Measurements from ENCODE around the gene SPECC1.

DNA sequence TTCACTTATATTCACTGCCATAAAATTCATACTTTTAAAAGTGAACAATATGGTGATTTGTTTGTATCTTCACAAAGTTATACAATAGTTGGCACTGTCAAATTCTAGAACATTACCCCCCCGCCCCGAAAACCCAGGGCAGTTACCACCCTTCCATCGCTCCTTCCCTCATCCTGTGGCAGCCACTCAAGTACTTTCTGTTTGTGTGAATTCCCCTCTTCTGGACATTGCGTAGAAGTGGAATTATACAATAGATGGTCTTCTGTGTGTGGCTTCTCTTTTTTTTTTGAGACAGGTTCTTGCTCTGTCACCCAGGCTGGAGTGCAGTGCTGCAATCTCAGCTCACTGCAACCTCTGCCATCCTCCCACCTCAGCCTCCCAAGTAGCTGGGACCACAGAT, 58.6 kb downstream of the SPECC1 start:
- TF ChIP-seq, protein P1, sequence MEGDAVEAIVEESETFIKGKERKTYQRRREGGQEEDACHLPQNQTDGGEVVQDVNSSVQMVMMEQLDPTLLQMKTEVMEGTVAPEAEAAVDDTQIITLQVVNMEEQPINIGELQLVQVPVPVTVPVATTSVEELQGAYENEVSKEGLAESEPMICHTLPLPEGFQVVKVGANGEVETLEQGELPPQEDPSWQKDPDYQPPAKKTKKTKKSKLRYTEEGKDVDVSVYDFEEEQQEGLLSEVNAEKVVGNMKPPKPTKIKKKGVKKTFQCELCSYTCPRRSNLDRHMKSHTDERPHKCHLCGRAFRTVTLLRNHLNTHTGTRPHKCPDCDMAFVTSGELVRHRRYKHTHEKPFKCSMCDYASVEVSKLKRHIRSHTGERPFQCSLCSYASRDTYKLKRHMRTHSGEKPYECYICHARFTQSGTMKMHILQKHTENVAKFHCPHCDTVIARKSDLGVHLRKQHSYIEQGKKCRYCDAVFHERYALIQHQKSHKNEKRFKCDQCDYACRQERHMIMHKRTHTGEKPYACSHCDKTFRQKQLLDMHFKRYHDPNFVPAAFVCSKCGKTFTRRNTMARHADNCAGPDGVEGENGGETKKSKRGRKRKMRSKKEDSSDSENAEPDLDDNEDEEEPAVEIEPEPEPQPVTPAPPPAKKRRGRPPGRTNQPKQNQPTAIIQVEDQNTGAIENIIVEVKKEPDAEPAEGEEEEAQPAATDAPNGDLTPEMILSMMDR (IDR thresholded peaks at IDR 0.05) = no peak
- no peak for TF ChIP-seq POLR2A (IDR thresholded peaks at IDR 0.05)
